Astrocyte (in vitro differentiated cells and primary cell): ENCODE results near the gene MEG3.

ENCODE experiments used
- CTCF ChIP-seq: IDR thresholded peaks from 2 replicates; pipeline ENCODE4 v1.5.1; 2011; ENCODE audit warnings: low read depth, mild to moderate bottlenecking, inconsistent platforms, low read length, moderate library complexity; ENCODE audit not compliant: insufficient read depth
- EZH2 ChIP-seq: IDR thresholded peaks from 2 replicates; pipeline ENCODE4 v1.6.1; 2012; ENCODE audit warnings: mild to moderate bottlenecking, low read length, inconsistent platforms; ENCODE audit not compliant: insufficient read depth

GRCh38 chr14:100902295-100903133, 76.6 kb downstream of the MEG3 start:
- TF ChIP-seq CTCF (no peak), EZH2 (no peak)
